Stomach (tissue), 4 donors: Measurements from ENCODE around the gene USP12.

Experiments
- EP300 ChIP-seq: sonication (generic); formaldehyde crosslinking; IDR thresholded peaks from one replicate; pipeline ENCODE4 v1.6.1; 2017; ENCODE audit warnings: antibody characterized with exemption
- POLR2A ChIP-seq, 4 donors: fragments of 450-650 bp; IDR thresholded peaks; one replicate each; pipeline ENCODE4 v1.6.1; 2016; ENCODE audit warnings: antibody characterized with exemption in 4 of 4, control low read depth in 2 of 4, mild to moderate bottlenecking in 1 of 4, moderate library complexity in 1 of 4
- POLR2AphosphoS5 ChIP-seq, 3 donors: sonication (generic); formaldehyde crosslinking; IDR thresholded peaks; one replicate each; pipeline ENCODE4 v1.6.1; 2016; ENCODE audit warnings: antibody characterized with exemption in 3 of 3
- TF ChIP-seq, protein P1 (sequence below), 7 experiments: fragments of 450-650 bp in 4 of 7; fragments of 200-600 bp in 3 of 7; sonication (generic) in 3 of 7; IDR thresholded peaks; one replicate each; pipeline ENCODE4 v1.5.1; 2016 to 2019; ENCODE audit warnings: antibody characterized with exemption in 7 of 7, control low read depth in 2 of 7, mild to moderate bottlenecking in 1 of 7

GRCh38 chr13:27120011-27120410 lies 51.6 kb downstream of the USP12 start:
- TF ChIP-seq, protein P1, sequence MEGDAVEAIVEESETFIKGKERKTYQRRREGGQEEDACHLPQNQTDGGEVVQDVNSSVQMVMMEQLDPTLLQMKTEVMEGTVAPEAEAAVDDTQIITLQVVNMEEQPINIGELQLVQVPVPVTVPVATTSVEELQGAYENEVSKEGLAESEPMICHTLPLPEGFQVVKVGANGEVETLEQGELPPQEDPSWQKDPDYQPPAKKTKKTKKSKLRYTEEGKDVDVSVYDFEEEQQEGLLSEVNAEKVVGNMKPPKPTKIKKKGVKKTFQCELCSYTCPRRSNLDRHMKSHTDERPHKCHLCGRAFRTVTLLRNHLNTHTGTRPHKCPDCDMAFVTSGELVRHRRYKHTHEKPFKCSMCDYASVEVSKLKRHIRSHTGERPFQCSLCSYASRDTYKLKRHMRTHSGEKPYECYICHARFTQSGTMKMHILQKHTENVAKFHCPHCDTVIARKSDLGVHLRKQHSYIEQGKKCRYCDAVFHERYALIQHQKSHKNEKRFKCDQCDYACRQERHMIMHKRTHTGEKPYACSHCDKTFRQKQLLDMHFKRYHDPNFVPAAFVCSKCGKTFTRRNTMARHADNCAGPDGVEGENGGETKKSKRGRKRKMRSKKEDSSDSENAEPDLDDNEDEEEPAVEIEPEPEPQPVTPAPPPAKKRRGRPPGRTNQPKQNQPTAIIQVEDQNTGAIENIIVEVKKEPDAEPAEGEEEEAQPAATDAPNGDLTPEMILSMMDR (IDR thresholded peaks at IDR 0.05): no peak
- TF ChIP-seq POLR2A (IDR thresholded peaks at IDR 0.05) (no peak), EP300 (no peak), POLR2AphosphoS5 (IDR thresholded peaks at IDR 0.05) (no peak)
